HG03571 (cell line): Measurements from ENCODE around the gene FMO3.

ENCODE experiments used
- ATAC-seq: cut with Tn5 transposase; IDR thresholded peaks from one replicate; pipeline ENCODE4 v1.9.1; 2021; ENCODE audit not compliant: unreplicated experiment

Gene FMO3

DNA sequence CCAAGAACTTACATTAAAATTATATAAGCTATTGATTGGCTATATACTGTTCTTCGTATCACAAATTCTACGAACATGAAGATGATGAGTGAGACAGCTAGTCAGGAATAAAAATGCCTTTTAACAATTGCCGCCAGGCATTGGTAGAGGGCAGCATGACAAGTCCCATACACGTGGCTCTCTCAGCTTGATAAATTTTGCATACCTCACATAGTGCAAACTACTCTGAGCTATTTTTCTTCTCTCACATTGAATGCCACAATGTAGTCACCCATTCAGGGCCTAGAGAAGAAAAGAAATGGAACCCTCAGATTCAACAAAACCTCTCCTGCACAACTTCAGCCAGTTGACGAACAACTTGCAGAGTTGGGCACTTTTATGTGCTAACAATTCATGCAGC is 67.4 kb downstream of the FMO3 start:
- no peak for ATAC-seq

DNA sequence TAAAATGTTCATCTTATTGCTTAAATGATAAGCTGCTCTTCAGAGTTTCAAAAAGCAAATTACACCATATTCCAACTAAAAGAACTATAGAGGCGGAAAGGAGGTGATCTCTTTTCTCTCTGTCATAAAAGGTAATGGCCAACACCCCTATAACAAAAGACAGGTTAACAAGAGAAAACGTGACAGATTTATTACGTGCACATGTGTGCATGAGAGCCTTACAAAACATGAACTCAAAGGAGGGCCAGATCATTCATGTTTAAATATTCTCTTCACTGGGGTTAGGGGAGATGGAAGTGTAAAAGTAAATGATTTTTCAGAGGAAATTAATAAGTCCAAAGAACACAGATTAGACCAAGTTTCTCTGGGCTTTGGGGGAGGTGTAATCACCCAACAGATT is 67.8 kb downstream of the FMO3 start:
- no peak for ATAC-seq

DNA sequence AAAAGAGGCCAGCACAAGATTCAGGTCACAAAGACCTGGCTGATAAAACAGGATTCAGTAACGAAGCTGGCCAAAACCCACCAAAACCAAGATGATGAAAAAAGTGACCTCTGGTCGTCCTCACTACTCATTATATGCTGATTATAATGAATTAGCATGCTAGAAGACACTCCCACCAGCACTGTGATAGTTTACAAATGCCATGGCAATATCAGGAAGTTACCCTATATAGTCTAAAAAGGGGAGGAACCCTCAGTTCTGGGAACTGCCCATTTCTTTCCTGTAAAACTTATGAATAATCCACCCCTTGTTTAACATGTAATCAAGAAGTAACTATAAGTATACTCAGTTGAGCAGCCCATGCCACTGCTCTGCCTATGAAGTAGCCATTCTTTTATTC is 68.4 kb downstream of the FMO3 start:
- no peak for ATAC-seq

DNA sequence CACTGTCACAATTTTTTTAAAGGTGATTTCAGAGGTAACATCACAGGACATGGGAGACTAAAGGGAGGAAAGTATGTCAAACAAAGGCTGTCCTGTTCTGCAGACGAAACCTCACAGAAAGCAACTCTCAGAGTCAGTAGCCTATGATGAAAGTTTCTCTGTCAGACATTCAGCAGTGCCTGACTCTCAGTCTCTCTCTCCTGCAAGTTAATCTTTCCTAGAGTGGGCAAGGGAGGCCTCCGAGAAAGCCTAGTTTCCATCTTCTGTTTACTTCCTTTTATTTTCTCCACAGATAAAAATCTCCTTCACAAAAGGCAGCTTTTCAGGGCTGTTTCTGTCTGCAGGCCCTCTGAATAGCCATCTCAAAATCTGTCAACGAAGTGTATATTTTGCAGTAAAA is 69.5 kb downstream of the FMO3 start:
- ATAC-seq: no peak

DNA sequence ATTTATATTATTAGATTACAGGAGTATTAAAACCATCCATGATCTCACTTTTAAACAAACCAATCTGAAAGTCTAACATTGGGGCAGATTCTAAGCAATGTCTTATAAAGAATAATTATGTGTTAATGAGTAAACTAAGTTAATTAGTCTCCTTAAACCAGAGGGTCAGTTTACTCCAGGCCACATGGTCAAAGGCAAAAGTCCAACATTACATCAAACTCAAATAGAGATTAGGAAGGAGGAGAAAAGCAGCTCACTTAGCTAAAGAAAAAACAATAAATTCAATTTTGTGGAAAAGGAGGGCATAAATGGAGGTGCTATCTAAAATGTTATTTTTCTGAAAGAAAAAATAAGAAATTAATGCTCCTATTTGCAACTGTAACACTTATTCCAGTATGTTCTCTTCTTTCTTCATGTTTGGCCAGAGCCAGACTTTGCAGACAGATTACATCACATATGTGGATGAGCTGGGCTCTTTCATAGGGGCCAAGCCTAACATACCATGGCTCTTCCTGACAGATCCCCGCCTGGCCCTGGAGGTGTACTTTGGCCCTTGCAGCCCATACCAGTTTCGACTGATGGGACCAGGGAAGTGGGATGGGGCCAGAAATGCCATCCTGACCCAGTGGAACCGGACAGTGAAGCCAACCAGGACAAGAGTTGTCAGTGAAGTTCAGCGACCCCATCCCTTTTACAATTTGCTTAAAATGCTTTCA is 70.1 kb downstream of the FMO3 start:
- no peak for ATAC-seq

DNA sequence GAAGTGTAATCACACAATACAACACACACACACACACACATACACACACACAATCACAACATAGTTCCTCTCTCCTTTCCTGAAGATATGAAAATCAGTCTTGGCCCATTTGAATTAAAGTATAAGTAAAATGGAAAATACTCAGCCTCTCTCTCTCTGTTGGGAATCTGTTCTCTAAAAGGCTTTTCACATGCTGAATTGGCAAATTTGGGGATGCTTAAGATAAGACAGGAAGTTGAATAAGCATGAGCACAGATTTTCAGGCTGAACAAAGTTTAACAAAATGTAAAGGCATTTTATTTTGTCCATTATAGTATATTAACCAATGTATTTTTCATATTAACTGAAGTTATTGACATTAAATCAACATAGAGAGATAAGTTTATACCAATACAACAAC is 70.7 kb downstream of the FMO3 start:
- no peak for ATAC-seq

DNA sequence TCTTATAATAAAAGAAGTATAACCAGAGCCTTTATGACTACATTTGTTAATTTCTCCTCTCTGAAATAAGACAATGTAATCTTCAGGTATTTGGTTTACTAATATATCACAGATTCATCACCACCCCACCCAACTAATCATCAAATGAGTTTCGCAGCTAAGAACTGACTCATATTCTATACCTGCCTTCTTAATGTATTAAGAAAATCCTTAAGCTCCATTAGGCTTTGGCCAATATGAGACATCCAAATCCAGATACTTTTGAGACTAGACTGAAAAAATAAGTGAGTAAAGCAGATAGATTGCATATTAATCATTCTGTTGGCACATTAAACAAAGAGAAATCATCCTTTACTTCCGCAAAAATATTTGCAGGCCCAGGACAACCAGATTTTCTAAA is 75.7 kb downstream of the FMO3 start:
- no peak for ATAC-seq
